LNCaP clone FGC (cell line): ENCODE measurements around the gene LRCH3.

Experiments used
- DNase-seq: peaks from one replicate; pipeline ENCODE4 v3.0.0-alpha.2; 2011; ENCODE audit warnings: low read depth
- H3K4me3 ChIP-seq: 2 replicates; pipeline ENCODE4 v1.5.1; 2011; ENCODE audit warnings: mild to moderate bottlenecking, low read depth, low read length, control low read depth
- CTCF ChIP-seq: IDR thresholded peaks from 2 replicates; pipeline ENCODE4 v1.5.1; 2012; ENCODE audit warnings: mild to moderate bottlenecking; ENCODE audit not compliant: control insufficient read depth, insufficient read depth; ENCODE audit errors: extremely low read depth

The LRCH3 gene

GRCh38 chr3:197847866-197848401 lies 56.9 kb downstream of the LRCH3 start:
- no peak for DNase-seq
- H3K4me3 ChIP-seq = no peak overlapping the region
- TF ChIP-seq CTCF = no peak

- no peak for DNase-seq
Measured at GRCh38 chr3:197854596-197855343, 63.7 kb downstream of the LRCH3 start.

GRCh38 chr3:197855571-197855970 lies 64.5 kb downstream of the LRCH3 start:
- DNase-seq = no peak
- no peak overlapping the region for H3K4me3 ChIP-seq
- no peak for TF ChIP-seq CTCF

More at GRCh38 chr3:197854596-197855343, 63.7 kb downstream of the LRCH3 start:
- TF ChIP-seq CTCF = no peak
- H3K4me3 ChIP-seq = no peak overlapping the region

DNA sequence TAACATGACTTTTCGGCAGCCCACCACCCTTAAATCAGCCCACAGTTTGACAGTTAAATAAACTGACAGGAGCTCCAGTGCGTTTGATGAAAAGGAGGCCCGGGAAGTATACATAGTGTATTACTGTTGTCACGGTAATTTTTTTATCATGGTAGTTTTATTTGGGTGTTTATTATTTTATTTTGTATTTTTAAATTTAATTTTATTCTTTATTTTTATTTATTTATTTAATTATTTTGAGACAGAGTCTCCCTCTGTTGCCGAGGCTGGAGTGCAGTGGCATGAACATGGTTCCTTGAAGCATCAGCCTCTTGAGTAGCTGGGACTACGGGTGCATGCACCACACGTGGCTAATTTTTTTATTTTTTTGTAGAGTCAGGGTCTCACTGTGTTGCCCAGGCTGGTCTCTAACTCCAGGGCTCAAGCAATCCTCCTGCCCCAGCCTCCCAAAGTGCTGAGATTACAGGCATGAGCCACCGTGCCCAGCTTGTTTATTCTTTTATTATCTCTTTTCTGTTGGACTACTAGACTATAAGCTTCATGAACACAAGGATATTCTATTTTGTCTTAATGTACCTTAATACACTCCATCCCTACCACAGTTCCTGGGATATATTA lies 65.3 kb downstream of the LRCH3 start:
- no peak for DNase-seq
- TF ChIP-seq CTCF = no peak
- no peak overlapping the region for H3K4me3 ChIP-seq

DNA sequence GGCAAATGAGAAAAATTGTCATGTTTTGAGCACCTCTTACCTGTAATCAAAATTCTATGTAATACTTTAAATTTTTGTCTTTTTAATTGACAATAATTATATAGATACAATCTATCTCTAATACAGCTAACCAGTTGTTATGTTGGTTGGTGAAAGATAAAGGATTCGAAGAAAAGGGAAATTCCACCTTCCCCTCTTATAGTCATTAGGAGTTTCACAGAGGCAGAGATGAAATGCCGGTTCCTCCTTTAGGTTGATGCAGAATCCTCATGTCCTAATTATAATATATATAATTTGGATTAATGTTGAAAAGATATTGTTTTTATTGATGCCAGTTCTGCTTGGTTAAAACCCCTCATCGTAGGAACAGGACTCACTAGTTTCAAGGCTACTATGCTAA lies 67.1 kb downstream of the LRCH3 start:
- no peak overlapping the region for H3K4me3 ChIP-seq
- DNase-seq = no peak
- TF ChIP-seq CTCF = no peak

- no peak overlapping the region for H3K4me3 ChIP-seq
- TF ChIP-seq CTCF = no peak
- no peak for DNase-seq
Measured at GRCh38 chr3:197858598-197858997, 67.5 kb downstream of the LRCH3 start.

GRCh38 chr3:197866035-197866434 lies 75.0 kb downstream of the LRCH3 start:
- no peak for DNase-seq
- TF ChIP-seq CTCF = no peak

More at GRCh38 chr3:197866035-197866434, 75.0 kb downstream of the LRCH3 start:
- H3K4me3 ChIP-seq = no peak overlapping the region
